Measurements from ENCODE around the gene NCMAP. TPM values are rescaled to one million over a fixed set of nuclear protein-coding genes. Genes with fewer than 3 reads are reported as not detected.

NCMAP gene
- total RNA-seq, 1 donor from 2014 or later = not detected

GRCh38 chr1:24536391-24536840, 19.5 kb upstream of the NCMAP start:
- no peak for DNase-seq (ENCODE audit: extremely low spot score, unreplicated experiment)
- H3K27me3 Mint-ChIP-seq (ENCODE audit: unreplicated experiment) = no peaks in the 10 kb centered on the region
- H3K27ac Mint-ChIP-seq (ENCODE audit: unreplicated experiment) = peak overlapping the region; percentile 45
- no peak overlapping the region for H3K4me3 Mint-ChIP-seq (ENCODE audit: unreplicated experiment)
- H3K9me3 Mint-ChIP-seq (ENCODE audit: unreplicated experiment) = no peaks in the 10 kb centered on the region
- no peak for TF ChIP-seq CTCF (IDR thresholded peaks at IDR 0.05)
- peaks cover 13% of the 10 kb centered on the region for H3K36me3 Mint-ChIP-seq (ENCODE audit: unreplicated experiment)
- H3K4me1 Mint-ChIP-seq (ENCODE audit: unreplicated experiment) = peaks cover 15% of the 10 kb centered on the region

GRCh38 chr1:24540051-24540905, 15.6 kb upstream of the NCMAP start:
- no peak overlapping the region for H3K27ac Mint-ChIP-seq (ENCODE audit: unreplicated experiment)
- peaks cover 5% of the 10 kb centered on the region for H3K36me3 Mint-ChIP-seq (ENCODE audit: unreplicated experiment)
- no peaks in the 10 kb centered on the region for H3K9me3 Mint-ChIP-seq (ENCODE audit: unreplicated experiment)
- no peak for DNase-seq (ENCODE audit: extremely low spot score, unreplicated experiment)
- no peak overlapping the region for H3K4me3 Mint-ChIP-seq (ENCODE audit: unreplicated experiment)
- H3K4me1 Mint-ChIP-seq (ENCODE audit: unreplicated experiment) = peaks cover 15% of the 10 kb centered on the region
- no peak for TF ChIP-seq CTCF (IDR thresholded peaks at IDR 0.05)
- H3K27me3 Mint-ChIP-seq (ENCODE audit: unreplicated experiment) = no peaks in the 10 kb centered on the region

- Mint-ChIP-seq H3K27ac (ENCODE audit: unreplicated experiment) (no peak overlapping the region), H3K36me3 (ENCODE audit: unreplicated experiment) (peaks cover 4% of the 10 kb centered on the region), H3K4me1 (ENCODE audit: unreplicated experiment) (peaks cover 15% of the 10 kb centered on the region), H3K27me3 (ENCODE audit: unreplicated experiment) (peaks cover 5% of the 10 kb centered on the region), H3K9me3 (ENCODE audit: unreplicated experiment) (no peaks in the 10 kb centered on the region), H3K4me3 (ENCODE audit: unreplicated experiment) (no peak overlapping the region)
- TF ChIP-seq CTCF (IDR thresholded peaks at IDR 0.05) = no peak
- DNase-seq (ENCODE audit: extremely low spot score, unreplicated experiment) = no peak
Observed at GRCh38 chr1:24540906-24541710, 14.8 kb upstream of the NCMAP start.

- H3K9me3 Mint-ChIP-seq (ENCODE audit: unreplicated experiment) = no peaks in the 10 kb centered on the region
- peak; percentile 58 for TF ChIP-seq CTCF (IDR thresholded peaks at IDR 0.05)
- no peak overlapping the region for H3K4me3 Mint-ChIP-seq (ENCODE audit: unreplicated experiment)
- peaks cover 5% of the 10 kb centered on the region for H3K27me3 Mint-ChIP-seq (ENCODE audit: unreplicated experiment)
- peak; percentile 75 for DNase-seq (ENCODE audit: extremely low spot score, unreplicated experiment)
- peaks cover 11% of the 10 kb centered on the region for H3K4me1 Mint-ChIP-seq (ENCODE audit: unreplicated experiment)
- no peak overlapping the region for H3K27ac Mint-ChIP-seq (ENCODE audit: unreplicated experiment)
- H3K36me3 Mint-ChIP-seq (ENCODE audit: unreplicated experiment) = peaks cover 2% of the 10 kb centered on the region
Observed at GRCh38 chr1:24541711-24542346, 14.1 kb upstream of the NCMAP start.
